IMR-90 (cell line): ENCODE measurements around the gene ECE2. TPM values are rescaled to one million over a fixed set of nuclear protein-coding genes. Genes with fewer than 3 reads are reported as not detected.
"Not testable (repeated sequence)": the region's sequence is repeated elsewhere in the genome, so short reads cannot be mapped to it uniquely, and the experiment has no call there.

ENCODE experiments used
- ATAC-seq: fragments of 200-7000 bp; cut with Tn5 transposase; 2 replicates; pipeline ENCODE4 v1.9.1; 2020; ENCODE audit warnings: low read depth, mild to moderate bottlenecking, moderate library complexity
- BruUV-seq: library from RNA; stranded (reverse); fragments of 400-500 nt; replicated peaks from 2 replicates; lab custom pipeline; 2021; lab: Mats Ljungman, UMichigan
- CTCF ChIA-PET: fragments of 300-600 bp; formaldehyde crosslinking; extraction: SDS; loops from one replicate; lab custom pipeline; 2021; ENCODE audit warnings: antibody characterized with exemption; lab: Yijun Ruan, JAX
- POLR2A ChIA-PET: fragments of 300-600 bp; sonication (Branson Sonifier 250); formaldehyde crosslinking; loops from one replicate; lab custom pipeline; 2022; ENCODE audit warnings: antibody characterized with exemption; ENCODE audit not compliant: unreplicated experiment; lab: Charles Lee
- DNase-seq: peaks from one replicate; pipeline ENCODE4 v3.0.0; 2013
- H2AFZ ChIP-seq: replicated peaks from 2 replicates; pipeline ENCODE3; 2013; ENCODE audit warnings: low read length, mild to moderate bottlenecking; ENCODE audit not compliant: poor library complexity
- H2AK5ac ChIP-seq: 2 replicates; pipeline ENCODE4 v1.6.1; 2013; ENCODE audit warnings: low read depth, low read length, inconsistent platforms
- H2AK9ac ChIP-seq: replicated peaks from 2 replicates; pipeline ENCODE3; 2013; ENCODE audit warnings: mild to moderate bottlenecking, low read depth, low read length, moderate library complexity; ENCODE audit not compliant: poor library complexity
- H2BK120ac ChIP-seq: 2 replicates; pipeline ENCODE4 v1.6.1; 2013; ENCODE audit warnings: low read depth, low read length, inconsistent platforms
- H2BK15ac ChIP-seq: 3 replicates; pipeline ENCODE4 v1.6.1; 2013; ENCODE audit warnings: low read depth, low read length, inconsistent platforms
- H2BK20ac ChIP-seq: 2 replicates; pipeline ENCODE4 v1.6.1; 2013; ENCODE audit warnings: low read depth, mild to moderate bottlenecking, inconsistent platforms, low read length, moderate library complexity
- H2BK5ac ChIP-seq: 2 replicates; pipeline ENCODE4 v1.6.1; 2013; ENCODE audit warnings: mild to moderate bottlenecking, low read depth, low read length, inconsistent platforms; ENCODE audit not compliant: poor library complexity, severe bottlenecking
- H3K14ac ChIP-seq: replicated peaks from 2 replicates; pipeline ENCODE4 v1.6.1; 2013; ENCODE audit warnings: low read depth, low read length, inconsistent platforms
- H3K18ac ChIP-seq: 2 replicates; pipeline ENCODE4 v1.6.1; 2013; ENCODE audit warnings: low read depth, low read length, control low read depth
- H3K23ac ChIP-seq: 2 replicates; pipeline ENCODE4 v1.6.1; 2013; ENCODE audit warnings: low read depth, low read length, inconsistent platforms
- H3K27ac ChIP-seq: 2 replicates; pipeline ENCODE4 v1.5.1; 2013; ENCODE audit warnings: mild to moderate bottlenecking, control low read depth, low read length; ENCODE audit not compliant: insufficient read depth
- H3K27me3 ChIP-seq: 2 replicates; pipeline ENCODE4 v1.6.1; 2013; ENCODE audit warnings: low read length; ENCODE audit not compliant: control insufficient read depth, insufficient read depth
- H3K36me3 ChIP-seq: 2 replicates; pipeline ENCODE4 v1.6.1; 2013; ENCODE audit warnings: low read length, mixed read lengths; ENCODE audit not compliant: control insufficient read depth, insufficient read depth
- H3K4ac ChIP-seq: 2 replicates; pipeline ENCODE4 v1.6.1; 2013; ENCODE audit warnings: low read depth, low read length, inconsistent platforms
- H3K4me1 ChIP-seq: 2 replicates; pipeline ENCODE4 v1.6.1; 2013; ENCODE audit warnings: low read length, mixed read lengths; ENCODE audit not compliant: control insufficient read depth, insufficient read depth
- H3K4me2 ChIP-seq: 2 replicates; pipeline ENCODE4 v1.6.1; 2013; ENCODE audit warnings: low read depth, mild to moderate bottlenecking, control low read depth, low read length, moderate library complexity
- H3K4me3 ChIP-seq: 2 replicates; pipeline ENCODE4 v1.5.1; 2013; ENCODE audit warnings: low read depth, mild to moderate bottlenecking, control low read depth, low read length, moderate library complexity; ENCODE audit not compliant: insufficient read depth
- H3K56ac ChIP-seq: 2 replicates; pipeline ENCODE4 v1.6.1; 2013; ENCODE audit warnings: low read length, inconsistent platforms; ENCODE audit not compliant: insufficient read depth; ENCODE audit errors: extremely low read depth
- H3K79me1 ChIP-seq, 2 experiments: 2 replicates each; pipeline ENCODE4 v1.6.1; 2013; ENCODE audit warnings: low read length in 2 of 2, inconsistent platforms in 1 of 2, low read depth in 1 of 2
- H3K9ac ChIP-seq: 2 replicates; pipeline ENCODE4 v1.6.1; 2013; ENCODE audit warnings: low read depth, low read length, control low read depth
- H3K9me1 ChIP-seq: 2 replicates; pipeline ENCODE4 v1.6.1; 2013; ENCODE audit warnings: low read length, inconsistent platforms; ENCODE audit not compliant: insufficient read depth
- H3K9me3 ChIP-seq: 2 replicates; pipeline ENCODE4 v1.6.1; 2013; ENCODE audit warnings: low read length; ENCODE audit not compliant: control insufficient read depth, insufficient read depth
- H4K20me1 ChIP-seq: 2 replicates; pipeline ENCODE4 v1.6.1; 2013; ENCODE audit warnings: low read length, inconsistent platforms; ENCODE audit not compliant: insufficient read depth
- H4K5ac ChIP-seq: 2 replicates; pipeline ENCODE4 v1.6.1; 2013; ENCODE audit warnings: mild to moderate bottlenecking, low read depth, low read length, control low read depth
- H4K8ac ChIP-seq, 2 experiments: 2 replicates each; pipeline ENCODE4 v1.6.1; 2013; ENCODE audit warnings: low read depth in 2 of 2, low read length in 2 of 2, control low read depth in 1 of 2, inconsistent platforms in 1 of 2
- H4K91ac ChIP-seq: 2 replicates; pipeline ENCODE4 v1.6.1; 2013; ENCODE audit warnings: low read depth, low read length, inconsistent platforms; ENCODE audit not compliant: insufficient read depth
- ELK1 ChIP-seq: fragments of 150-350 bp; IDR thresholded peaks from 2 replicates; pipeline ENCODE4 v1.6.1; 2016; ENCODE audit warnings: low read depth, mild to moderate bottlenecking, low read length, moderate library complexity, borderline replicate concordance
- SMC3 ChIP-seq: fragments of 150-350 bp; IDR thresholded peaks from 2 replicates; pipeline ENCODE4 v1.6.1; 2016; ENCODE audit warnings: low read depth, mild to moderate bottlenecking, antibody characterized with exemption, low read length, moderate library complexity
- WGBS, 2 experiments: methylation state at CpG; one replicate each; pipeline versions ENCODE4 v1.1.5 to v1.1.7; 2013; ENCODE audit warnings: missing lambda C conversion rate in 2 of 2; ENCODE audit not compliant: insufficient read length in 1 of 2; ENCODE audit errors: extremely low coverage in 2 of 2; 5-methylcytosine and 5-hydroxymethylcytosine counted together
- dilution Hi-C: fragments of 300-500 bp; cut with HindIII; formaldehyde crosslinking; loops from one replicate; pipeline ENCODE4 v1.14.3; 2018; ENCODE audit warnings: low sequenced_read_pairs; ENCODE audit not compliant: unreplicated experiment
- in situ Hi-C: fragments of 300-500 bp; cut with MboI; formaldehyde crosslinking; loops from 3 replicates; pipeline ENCODE4 v1.14.3; 2019; ENCODE audit warnings: low sequenced_read_pairs, inconsistent platforms, mixed read lengths
- intact Hi-C: fragments of 100-400 bp; cut with micrococcal nuclease; formaldehyde crosslinking; loops from 2 replicates; pipeline ENCODE4 v1.10.0; 2022
- polyA plus RNA-seq, 3 experiments: library from polyadenylated mRNA; depleted of rRNA; stranded (reverse); fragments of >200 nt; gene quantifications; 2 replicates each; pipeline ENCODE4 v1.2.3, GENCODE V29; 2012; ENCODE audit warnings: low replicate concordance in 1 of 3
- total RNA-seq: library from RNA; depleted of rRNA; stranded (reverse); fragments of >200 nt; gene quantifications from 2 replicates; pipeline ENCODE4 v1.2.3, GENCODE V29; 2012

Gene ECE2
- total and polyA plus RNA-seq, 2 of the 4 experiments (the other 2 are of a cell fraction), result not detected

DNA sequence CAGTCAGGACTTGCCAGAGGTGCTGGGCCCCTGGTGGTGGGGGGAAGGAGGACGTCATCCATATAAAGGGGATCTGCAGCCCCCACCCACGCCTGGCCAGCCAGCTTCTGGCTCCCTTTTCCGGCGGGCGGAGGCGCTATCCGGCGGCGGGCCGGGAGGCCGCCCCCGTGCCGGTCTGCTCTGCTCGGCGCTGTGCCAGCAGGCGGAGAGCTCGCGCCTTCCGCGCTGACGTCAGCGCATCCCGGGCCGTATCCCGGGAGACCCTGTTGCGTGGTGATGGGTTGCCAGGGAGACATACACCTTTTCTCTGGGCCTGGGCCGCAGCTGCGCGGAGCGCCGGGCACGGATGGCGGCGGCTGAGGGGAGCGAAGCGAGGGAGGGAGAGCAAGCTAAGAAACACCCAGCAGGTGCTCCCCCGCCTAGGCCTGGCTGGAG, 62.7 kb downstream of the ECE2 start (continued):
- no peak for TF ChIP-seq ELK1

DNA sequence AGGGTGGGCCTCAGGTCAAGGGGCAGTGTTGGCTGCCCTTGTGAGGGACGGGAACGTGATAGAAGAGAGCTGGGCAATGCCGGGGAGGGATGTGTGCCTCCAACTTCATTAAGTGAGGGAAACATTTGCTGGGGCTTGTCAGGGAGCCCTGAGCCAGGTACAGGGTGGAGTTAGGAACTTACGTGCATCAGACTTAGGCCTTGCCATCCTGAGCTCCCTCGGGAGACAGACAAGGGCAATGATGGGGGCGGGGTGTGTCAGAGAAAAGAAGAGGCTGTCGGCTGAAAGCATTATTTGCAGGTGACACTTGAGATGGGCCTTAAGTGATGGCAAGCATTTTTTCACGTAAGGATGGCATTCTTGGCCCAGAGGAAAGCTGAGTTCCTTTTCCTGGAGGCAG, 63.2 kb downstream of the ECE2 start:
- H2BK120ac ChIP-seq, result no peak overlapping the region
- H2BK15ac ChIP-seq, result no peak overlapping the region
- peaks cover 25% of the 10 kb centered on the region for H3K9me1 ChIP-seq
- peak overlapping the region; percentile 81 for H2AK9ac ChIP-seq
- no peak overlapping the region for H3K14ac ChIP-seq
- CTCF ChIA-PET, result interaction anchor here (0.8 to 1.3 kb wide), 2 partner anchors 13 to 19 kb away, joined by 3 to 6 read pairs; no protein-coding TSS in a partner anchor
- DNase-seq (no peak), ATAC-seq (no peak)
- no TSS peak for BruUV-seq
- peaks cover 41% of the 10 kb centered on the region for H4K20me1 ChIP-seq
- H3K9ac ChIP-seq, result peak overlapping the region; percentile 30; the same call in 1 of the 2 replicates
- no peak overlapping the region for H3K18ac ChIP-seq
- no peak overlapping the region for H3K56ac ChIP-seq
- no peak overlapping the region for H3K27ac ChIP-seq
- H3K4me1 ChIP-seq, result peaks cover 38% of the 10 kb centered on the region
- peak overlapping the region; percentile 82 for H2AFZ ChIP-seq
- peak overlapping the region; percentile 7; the same call in 1 of the 2 replicates for H3K4me3 ChIP-seq
- POLR2A ChIA-PET, result interaction anchor here (2.2 kb wide), 1 partner anchor 24 kb away, joined by 5 read pairs; no protein-coding TSS in a partner anchor
- no peak overlapping the region for H2BK20ac ChIP-seq
- peak overlapping the region; percentile 72; the same call in 1 of the 2 replicates for H2AK5ac ChIP-seq
- peaks cover 18 to 82% of the 10 kb centered on the region in 2 experiments; a peak in 3 of 4 replicates for H3K79me1 ChIP-seq
- dilution Hi-C loops, result no loop called here
- no peaks in the 10 kb centered on the region for H3K27me3 ChIP-seq
- H3K4me2 ChIP-seq, result peak overlapping the region; percentile 37
- 41% methylated on average over 5 of the region's 8 CpGs; no CpG with 5 or more reads in 1 of the 2 experiments for WGBS, 2 experiments
- peak overlapping the region; percentile 15; the same call in 1 of the 2 replicates for H3K23ac ChIP-seq
- H4K91ac ChIP-seq, result no peak overlapping the region
- intact Hi-C loops, result no loop called here
- H4K5ac ChIP-seq, result no peak overlapping the region
- H3K4ac ChIP-seq, result peak overlapping the region; percentile 25; the same call in 1 of the 2 replicates
- H3K9me3 ChIP-seq, result no peaks in the 10 kb centered on the region
- in situ Hi-C loops, result no loop called here
- H4K8ac ChIP-seq, result peak overlapping the region in 1 of 2 experiments; percentile 33; a peak in 1 of 4 replicates
- H3K36me3 ChIP-seq, result peaks cover 28% of the 10 kb centered on the region
- no peak for TF ChIP-seq SMC3
- H2BK5ac ChIP-seq, result no peak overlapping the region

- H2BK5ac ChIP-seq, in situ Hi-C loops, H3K56ac ChIP-seq, ATAC-seq, H3K14ac ChIP-seq, H3K4ac ChIP-seq, H4K91ac ChIP-seq, H2AFZ ChIP-seq, H2AK5ac ChIP-seq, H3K27ac ChIP-seq, H3K23ac ChIP-seq, H3K4me3 ChIP-seq, H2BK20ac ChIP-seq, H2BK120ac ChIP-seq, H4K5ac ChIP-seq, H2AK9ac ChIP-seq, dilution Hi-C loops, H2BK15ac ChIP-seq, H3K18ac ChIP-seq, H3K9me3 ChIP-seq, BruUV-seq, H4K8ac ChIP-seq, H3K9ac ChIP-seq, POLR2A ChIA-PET, H3K4me2 ChIP-seq, H3K27me3 ChIP-seq: not testable (repeated sequence)
- 91 to 100% methylated on average over 1 to 14 of the region's 19 CpGs for WGBS, 2 experiments
- CTCF ChIA-PET, result interaction anchor here (0.8 to 1.3 kb wide), 3 partner anchors 14 to 20 kb away, joined by 3 to 6 read pairs (median 4); no protein-coding TSS in a partner anchor
- peaks cover 38% of the 10 kb centered on the region for H3K4me1 ChIP-seq
- intact Hi-C loops, result loop anchor here (10.0 kb wide), 1 partner anchor 1435 kb away; no protein-coding TSS in a partner anchor
- DNase-seq, result peak; percentile 44
- H3K9me1 ChIP-seq, result peaks cover 25% of the 10 kb centered on the region
- H3K36me3 ChIP-seq, result peaks cover 28% of the 10 kb centered on the region
- H4K20me1 ChIP-seq, result peaks cover 35% of the 10 kb centered on the region
- peaks cover 18 to 76% of the 10 kb centered on the region in 2 experiments; a peak in 3 of 4 replicates for H3K79me1 ChIP-seq
Observed at GRCh38 chr3:184339451-184340135, 63.8 kb downstream of the ECE2 start.
